H1 (cell line): ENCODE data around the gene CACNA1A.

Experiments
- BCL11A ChIP-seq, 2 experiments: IDR thresholded peaks; one replicate each; pipeline ENCODE4 v1.6.1; 2011; ENCODE audit warnings: low read depth in 2 of 2, low read length in 2 of 2, mild to moderate bottlenecking in 2 of 2
- BRCA1 ChIP-seq: IDR thresholded peaks from 2 replicates; pipeline ENCODE4 v1.6.1; 2012; ENCODE audit warnings: low read depth, low read length, improper control_type of control experiment
- CEBPB ChIP-seq: IDR thresholded peaks from 2 replicates; pipeline ENCODE4 v1.6.1; 2012; ENCODE audit warnings: low read depth, low read length
- CREB1 ChIP-seq: IDR thresholded peaks from 2 replicates; pipeline ENCODE4 v1.6.1; 2012; ENCODE audit warnings: inconsistent platforms
- CTCF ChIP-seq, 3 experiments: IDR thresholded peaks; 1 replicate in 2 of 3; 2 replicates in 1 of 3; pipeline versions ENCODE4 v1.5.1 to v1.6.1; 2011; ENCODE audit warnings: low read length in 3 of 3, mild to moderate bottlenecking in 3 of 3, inconsistent platforms in 2 of 3, low read depth in 1 of 3, moderate library complexity in 1 of 3; ENCODE audit not compliant: insufficient read depth in 1 of 3; ENCODE audit errors: control extremely low read depth in 1 of 3
- EZH2 ChIP-seq: fragments of 200-600 bp; sonication (generic); IDR thresholded peaks from 2 replicates; pipeline ENCODE4 v1.7.1; 2012; ENCODE audit warnings: low read depth, mild to moderate bottlenecking, moderate library complexity, low read length, inconsistent platforms; ENCODE audit not compliant: severe bottlenecking
- GABPA ChIP-seq: IDR thresholded peaks from 2 replicates; pipeline ENCODE4 v1.6.1; 2011; ENCODE audit warnings: mild to moderate bottlenecking, low read length, moderate library complexity, borderline replicate concordance; ENCODE audit not compliant: insufficient read depth
- MAFK ChIP-seq: IDR thresholded peaks from 2 replicates; pipeline ENCODE4 v1.6.1; 2012; ENCODE audit warnings: low read depth, mild to moderate bottlenecking, improper control_type of control experiment, low read length
- NRF1 ChIP-seq: IDR thresholded peaks from 2 replicates; pipeline ENCODE4 v1.6.1; 2011; ENCODE audit warnings: mild to moderate bottlenecking, low read depth, low read length, improper control_type of control experiment
- POLR2A ChIP-seq, 2 experiments: IDR thresholded peaks; 1 replicate in 1 of 2; 2 replicates in 1 of 2; pipeline ENCODE4 v1.6.1; 2011; ENCODE audit warnings: low read depth in 2 of 2, low read length in 2 of 2, mild to moderate bottlenecking in 2 of 2; ENCODE audit errors: control extremely low read depth in 1 of 2
- SP2 ChIP-seq: IDR thresholded peaks from 2 replicates; pipeline ENCODE4 v1.6.1; 2012; ENCODE audit warnings: mild to moderate bottlenecking, low read length, inconsistent platforms
- SP4 ChIP-seq: IDR thresholded peaks from 2 replicates; pipeline ENCODE4 v1.6.1; 2012; ENCODE audit warnings: low read length, inconsistent platforms
- YY1 ChIP-seq: IDR thresholded peaks from 2 replicates; pipeline ENCODE4 v1.6.1; 2011; ENCODE audit warnings: low read depth, mild to moderate bottlenecking, low read length
- ZNF274 ChIP-seq: IDR thresholded peaks from 2 replicates; pipeline ENCODE4 v1.7.0; 2012; ENCODE audit warnings: low read length, borderline replicate concordance; ENCODE audit errors: extremely low read depth

GRCh38 chr19:13437919-13438618 is 68.2 kb downstream of the CACNA1A start:
- TF ChIP-seq CEBPB: no peak
- no peak for TF ChIP-seq CTCF (IDR thresholded peaks at IDR 0.05; ENCODE audit: control extremely low read depth in 1 of 3, insufficient read depth in 1 of 3, low read depth in 1 of 3, low read length in 3 of 3)
- TF ChIP-seq EZH2: no peak
- TF ChIP-seq SP2: no peak
- TF ChIP-seq MAFK: no peak
- no peak for TF ChIP-seq BRCA1
- TF ChIP-seq BCL11A (IDR thresholded peaks at IDR 0.05; ENCODE audit: low read depth in 2 of 2, low read length in 2 of 2): no peak
- no peak for TF ChIP-seq GABPA
- TF ChIP-seq POLR2A (IDR thresholded peaks at IDR 0.05; ENCODE audit: control extremely low read depth in 1 of 2, low read depth in 2 of 2, low read length in 2 of 2): no peak
- TF ChIP-seq ZNF274: no peak
- TF ChIP-seq CREB1: no peak
- TF ChIP-seq YY1: no peak
- no peak for TF ChIP-seq SP4
- TF ChIP-seq NRF1: no peak
